Stimulated activated CD4-positive, alpha-beta T cell treated with anti-CD3 and anti-CD28 coated beads, Interleukin-1b, Interleukin-23, amount 100 ng/mL, for 24 hours (primary cell): ENCODE measurements around the gene SPDYA.
"Not testable (repeated sequence)": the region's sequence is repeated elsewhere in the genome, so short reads cannot be mapped to it uniquely, and the experiment has no call there.

ENCODE experiments used
- DNase-seq, 4 experiments: peaks; one replicate each; pipeline ENCODE4 v3.0.0-alpha.2; 2020; ENCODE audit warnings: low read depth in 4 of 4, low spot score in 1 of 4

SPDYA gene

DNA sequence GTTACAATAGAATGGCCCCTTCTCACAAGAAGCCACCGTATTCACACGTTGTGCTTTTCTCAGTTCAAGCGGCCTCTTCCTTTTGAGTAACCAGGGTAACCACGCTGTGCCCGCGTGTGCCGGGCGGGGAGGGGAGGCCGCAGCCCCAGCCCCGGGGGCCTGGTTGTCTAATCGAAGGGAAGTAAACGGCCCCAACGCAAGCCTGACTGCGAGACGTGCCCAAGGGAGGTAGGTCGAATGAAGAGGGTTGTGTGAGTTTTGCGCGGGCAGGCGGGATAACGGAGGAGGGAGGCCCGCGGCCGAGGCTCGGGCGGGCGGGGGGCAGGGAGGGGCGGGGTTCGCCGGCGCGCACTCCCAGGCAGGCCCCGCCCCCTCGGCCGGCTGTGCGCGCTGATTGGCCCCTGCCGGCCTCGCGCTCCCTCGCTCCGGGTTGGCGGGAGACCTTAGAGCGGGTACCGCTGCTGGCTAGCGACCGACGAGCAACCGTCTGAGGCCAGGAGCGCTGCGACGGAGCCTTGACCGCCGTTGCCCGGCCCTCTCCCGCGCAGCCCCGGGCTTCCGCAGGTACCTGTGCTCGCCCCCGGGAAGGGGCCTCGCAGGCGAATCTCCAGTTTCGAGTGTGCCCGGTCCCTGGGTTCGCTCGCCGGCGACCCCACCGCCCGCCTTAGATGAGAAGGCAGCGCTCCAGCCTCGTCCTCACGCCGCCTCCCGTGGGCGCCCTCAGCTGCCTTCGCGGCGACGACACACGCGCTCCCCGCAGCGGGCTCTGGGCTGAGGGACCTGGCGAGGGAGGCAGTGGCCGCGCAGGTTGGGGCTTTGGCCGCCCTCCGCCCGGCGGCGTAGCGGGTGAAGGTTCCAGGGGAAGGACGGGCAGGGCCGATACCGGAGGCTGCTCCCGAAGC lies at the start of gene SPDYA:
Gene SPDYA (plus strand): TSS at position 451 of the 902 bp plus-strand sequence. CDS start 5,181 bp downstream, outside the sequence.
- peak; percentile 54 to 76 (median 67) for DNase-seq

DNA sequence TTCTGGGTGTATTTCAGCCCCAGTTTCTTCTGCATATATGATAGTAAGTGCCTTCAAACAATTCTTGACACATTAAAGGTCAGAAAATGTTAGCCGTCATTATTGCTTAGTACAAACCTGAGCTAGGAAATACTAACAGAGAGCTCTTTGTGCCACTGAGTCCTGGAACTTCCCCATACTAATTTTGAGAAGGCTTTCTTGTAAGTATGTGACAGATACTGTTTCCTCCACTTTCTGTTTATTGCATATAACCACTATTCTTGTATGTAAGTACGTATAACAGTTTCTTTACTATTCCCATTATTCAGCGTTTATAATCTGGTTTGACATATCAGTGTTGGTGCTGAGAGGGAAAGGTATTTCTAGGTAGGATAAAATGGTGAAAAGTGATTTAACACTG lies 49.2 kb upstream of the SPDYA start:
- no peak for DNase-seq

DNA sequence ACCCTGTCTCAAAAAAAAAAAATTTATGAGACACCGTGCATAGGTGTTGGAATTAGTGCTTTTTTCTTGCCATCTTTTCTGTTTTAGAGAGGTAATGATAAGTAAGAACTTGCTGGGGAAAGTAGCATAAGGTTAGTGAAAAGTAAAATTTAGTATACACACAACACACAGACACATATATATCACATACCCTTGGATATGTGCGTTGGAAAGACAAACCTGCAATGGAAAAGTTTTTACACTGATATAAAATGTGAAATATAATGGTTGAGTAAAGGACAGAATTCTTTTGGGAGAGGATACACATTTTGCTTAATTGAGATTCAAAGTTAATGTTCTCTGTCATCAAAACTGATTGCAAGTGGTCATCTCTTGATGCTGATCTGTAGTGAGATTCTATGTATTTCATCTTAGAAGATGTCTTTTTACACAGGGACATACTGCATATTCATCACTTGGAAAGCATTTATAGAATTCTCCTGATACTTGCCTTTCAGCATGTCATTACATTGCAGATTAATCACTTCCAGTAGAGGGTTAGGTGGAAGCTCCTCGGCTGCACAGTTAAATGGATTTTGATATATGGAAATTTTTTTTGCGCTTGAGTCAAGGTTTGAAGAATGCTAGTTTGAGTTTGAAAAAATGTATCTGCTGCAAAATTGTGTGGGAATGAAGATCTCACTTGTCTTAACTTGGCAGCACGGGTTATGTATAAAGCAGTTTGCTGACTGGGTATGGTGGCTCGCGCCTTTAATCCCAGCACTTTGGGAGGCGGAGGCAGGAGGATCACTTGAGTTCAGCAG lies 45.5 kb upstream of the SPDYA start:
- DNase-seq = no peak

- no peak for DNase-seq
Observed at GRCh38 chr2:28766070-28766469, 44.6 kb upstream of the SPDYA start.

DNA sequence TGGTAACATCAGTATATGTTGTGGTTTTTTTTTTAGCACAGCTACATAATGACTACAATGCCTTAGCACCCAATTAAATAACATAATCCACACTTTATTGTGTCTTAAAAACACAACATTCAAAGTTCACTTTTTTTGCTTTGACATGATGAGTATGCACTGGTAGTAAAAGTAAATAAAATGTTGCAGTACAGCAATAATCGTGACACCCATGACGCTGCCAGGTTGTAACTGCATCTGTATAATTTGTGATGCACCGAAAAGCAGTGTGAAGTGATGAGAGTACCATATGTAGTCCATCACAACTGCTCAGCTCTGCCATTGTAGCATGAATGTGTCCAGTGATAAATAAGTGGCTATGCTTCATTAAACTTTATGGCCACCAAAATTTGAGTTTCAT lies 43.3 kb upstream of the SPDYA start:
- no peak for DNase-seq

GRCh38 chr2:28768422-28768821 lies 42.2 kb upstream of the SPDYA start:
- no peak for DNase-seq

DNA sequence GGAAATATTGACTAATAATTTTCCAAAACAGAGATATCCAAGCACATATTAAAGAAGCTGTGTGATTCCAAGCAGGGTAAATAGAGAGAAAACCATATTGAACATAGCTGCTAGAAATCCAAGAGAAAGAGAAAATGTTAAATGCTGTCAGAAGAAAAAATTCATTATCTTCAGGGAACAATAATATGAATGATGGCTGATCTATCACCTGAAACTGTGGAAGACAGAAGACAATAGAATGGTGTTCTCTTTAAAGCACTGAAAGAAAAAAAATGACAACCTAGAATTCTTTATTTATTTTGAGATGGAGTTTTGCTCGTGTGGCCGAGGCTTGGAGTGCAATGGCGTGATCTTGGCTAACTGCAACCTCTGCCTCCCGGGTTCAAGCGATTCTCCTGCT lies 41.7 kb upstream of the SPDYA start:
- no peak for DNase-seq

DNA sequence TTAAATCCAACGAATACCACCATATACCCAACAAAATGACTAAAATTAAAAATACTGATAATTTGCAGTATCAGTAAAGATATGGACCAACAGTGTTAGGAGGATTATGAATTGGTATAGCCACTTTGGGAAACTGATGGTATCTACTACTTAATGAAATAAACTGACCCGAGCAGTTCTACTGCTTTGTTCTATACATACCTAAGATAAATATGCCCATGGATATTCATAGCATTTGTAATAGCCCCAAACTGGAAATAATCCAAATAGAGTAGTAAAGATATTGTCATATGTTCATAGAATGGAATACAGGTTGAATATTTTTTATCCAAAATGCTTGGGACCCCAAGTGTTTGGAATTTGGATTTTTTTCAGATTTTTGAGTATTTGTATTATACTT lies 38.3 kb upstream of the SPDYA start:
- DNase-seq = no peak

DNA sequence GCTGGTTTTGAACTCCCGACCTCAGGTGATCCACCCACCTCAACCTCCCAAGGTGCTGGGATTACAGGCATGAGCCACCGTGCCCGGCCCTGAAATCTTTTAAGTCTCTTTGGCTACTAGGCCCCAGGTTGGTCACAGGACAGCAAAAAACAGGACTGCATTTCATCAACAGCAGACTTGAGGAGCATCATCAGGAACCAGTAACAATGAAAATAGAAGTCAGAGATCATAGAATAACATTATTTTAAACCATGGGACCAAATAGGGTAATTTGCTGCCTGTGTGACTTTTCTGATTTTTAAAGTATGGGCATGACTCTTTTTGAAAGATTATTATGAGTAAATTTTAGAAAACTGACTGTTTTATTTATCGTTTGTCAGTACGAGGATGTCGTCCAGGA lies 34.2 kb upstream of the SPDYA start:
- DNase-seq = no peak

DNA sequence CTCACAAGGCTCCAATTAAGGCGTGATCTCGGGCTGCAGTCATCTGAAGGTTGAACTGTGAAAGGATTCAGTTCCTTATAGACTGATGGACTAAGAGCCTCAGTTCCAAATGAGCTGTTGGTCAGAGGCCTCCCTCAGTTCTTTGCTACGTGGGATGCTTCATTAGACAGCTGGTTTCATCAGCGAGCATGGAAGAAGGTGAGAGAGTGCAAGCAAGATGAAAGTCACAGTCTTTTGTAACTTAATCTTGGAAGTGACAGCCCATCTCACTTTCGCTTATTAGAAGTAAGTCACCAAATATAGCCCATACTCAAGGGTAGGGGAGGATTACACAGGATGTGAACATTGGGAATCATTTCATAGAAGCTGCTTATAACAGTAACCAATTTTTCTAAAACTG lies 32.2 kb upstream of the SPDYA start:
- DNase-seq = no peak

- DNase-seq = no peak
Observed at GRCh38 chr2:28779001-28779400, 31.6 kb upstream of the SPDYA start.

GRCh38 chr2:28780496-28780895 lies 30.1 kb upstream of the SPDYA start:
- DNase-seq = no peak

- DNase-seq = no peak
Observed at GRCh38 chr2:28782423-28782822, 28.2 kb upstream of the SPDYA start.

DNA sequence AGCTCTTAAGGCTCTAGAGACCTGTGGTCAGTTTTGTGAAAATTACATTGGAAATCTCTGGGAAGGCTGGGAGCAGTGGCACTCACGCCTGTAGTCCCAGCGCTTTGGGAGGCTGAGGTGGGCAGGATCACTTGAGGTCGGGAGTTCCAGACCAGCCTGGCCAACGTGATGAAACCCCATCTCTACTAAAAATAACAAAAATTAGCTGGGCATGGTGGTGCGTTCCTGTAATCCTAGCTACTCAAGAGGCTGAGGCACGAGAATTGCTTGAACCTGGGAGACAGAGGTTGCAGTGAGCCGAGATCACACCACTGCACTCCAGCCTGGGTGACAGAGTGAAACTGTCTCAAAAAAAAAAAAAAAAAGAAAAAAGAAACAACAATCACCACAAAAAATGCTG lies 26.1 kb upstream of the SPDYA start:
- not testable (repeated sequence) for DNase-seq

GRCh38 chr2:28796620-28797019 lies 14.0 kb upstream of the SPDYA start:
- no peak for DNase-seq

DNA sequence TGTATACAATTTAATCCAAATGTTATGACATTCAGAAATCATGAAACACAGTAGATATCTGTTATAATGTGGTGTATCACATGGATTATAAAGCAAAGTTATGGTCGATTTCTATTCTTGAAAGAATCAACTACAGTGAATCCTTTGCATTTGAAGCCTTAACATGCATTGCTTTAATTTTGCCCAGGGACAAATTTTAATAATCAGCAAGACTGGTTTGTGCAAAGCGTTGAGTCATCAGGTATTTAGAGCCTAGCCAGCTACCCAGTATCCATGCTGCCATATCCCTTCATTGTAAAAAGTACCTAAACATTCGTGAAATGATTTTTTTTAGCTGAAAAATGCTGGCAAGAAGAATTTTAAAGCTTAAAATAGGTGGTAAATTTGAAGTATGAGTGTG lies 8.9 kb upstream of the SPDYA start:
- DNase-seq = no peak

GRCh38 chr2:28802975-28803429 lies 7.6 kb upstream of the SPDYA start:
- DNase-seq = no peak

DNA sequence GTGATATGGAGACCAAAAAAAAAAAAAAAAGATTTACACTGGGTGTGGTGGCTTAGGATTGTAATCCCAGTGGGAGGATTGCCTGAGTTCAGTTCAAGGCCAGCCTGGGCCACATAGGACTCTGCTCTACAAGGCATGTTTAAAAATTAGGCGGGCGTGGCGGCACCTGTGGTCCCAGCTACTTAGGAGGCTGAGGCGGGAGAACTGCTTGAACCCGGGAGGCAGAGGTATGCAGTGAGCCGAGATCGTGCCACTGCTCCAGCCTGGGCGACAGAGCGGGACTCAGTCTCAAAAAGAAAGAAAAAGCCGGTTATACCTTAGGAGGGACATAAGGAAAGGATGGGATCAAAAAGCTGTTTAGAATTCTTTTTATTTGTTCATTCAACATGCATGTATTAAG lies 707 bp upstream of the SPDYA start:
- DNase-seq = no peak

DNA sequence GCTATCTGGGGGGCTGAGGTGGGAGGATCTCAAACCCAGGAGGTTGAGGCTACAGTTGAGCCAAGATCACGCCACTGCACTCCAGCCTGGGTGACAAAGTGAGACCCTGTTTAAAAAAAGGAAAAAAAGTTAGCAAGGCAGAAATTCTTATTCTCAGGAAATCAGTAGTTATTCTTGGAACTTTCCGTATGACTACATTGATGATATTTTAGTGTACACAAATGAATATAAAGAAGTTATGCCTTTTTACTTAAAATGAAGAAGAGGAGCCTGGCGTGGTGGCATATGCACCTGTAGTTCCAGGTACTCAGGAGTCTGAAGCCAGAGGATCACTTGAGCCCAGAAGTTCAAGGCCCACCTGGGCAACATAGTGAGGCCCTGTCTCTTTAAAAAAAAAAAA lies 7.4 kb downstream of the SPDYA start:
- DNase-seq = no peak

DNA sequence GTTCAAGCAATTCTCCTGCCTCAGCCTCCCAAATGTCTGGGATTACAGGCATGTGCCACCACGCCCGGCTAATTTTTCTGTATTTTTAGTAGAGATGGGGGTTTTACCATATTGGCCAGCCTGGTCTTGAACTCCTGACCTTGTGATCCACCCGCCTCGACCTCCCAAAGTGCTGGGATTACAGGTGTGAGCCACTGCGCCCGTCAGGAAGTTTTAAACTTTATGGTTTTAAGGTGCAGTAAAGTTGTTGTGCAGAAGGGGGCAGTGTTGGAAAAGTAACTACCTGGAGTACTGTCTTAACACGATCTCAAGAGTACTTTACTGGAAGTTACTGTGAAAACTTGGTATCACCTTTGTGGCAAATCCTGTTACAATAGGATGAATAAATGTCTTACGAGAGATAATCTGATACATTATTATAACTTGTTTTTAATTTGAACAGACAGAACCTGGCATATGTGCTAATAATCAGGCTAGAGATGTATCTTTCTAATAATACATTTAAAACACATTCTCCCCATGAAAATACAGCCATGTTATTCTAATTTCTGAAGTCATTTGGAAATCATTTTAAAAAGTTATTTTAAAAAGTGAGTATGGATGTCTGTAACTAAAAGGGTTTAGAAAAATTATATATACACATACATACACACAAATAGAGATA lies 10.8 kb downstream of the SPDYA start:
- DNase-seq = peak in 3 of 4 experiments; percentile 43 to 53 (median 44)

- no peak for DNase-seq
Observed at GRCh38 chr2:28822036-28822435, 11.4 kb downstream of the SPDYA start.

GRCh38 chr2:28824207-28824606 lies 13.6 kb downstream of the SPDYA start:
- DNase-seq = no peak
